ENCODE data around the gene PRR7.
A peak's percentile ranks its signal among the peaks of the same experiment; 100 is the strongest.
"Not testable (repeated sequence)": the region's sequence is repeated elsewhere in the genome, so short reads cannot be mapped to it uniquely, and the experiment has no call there.

Gene PRR7

DNA sequence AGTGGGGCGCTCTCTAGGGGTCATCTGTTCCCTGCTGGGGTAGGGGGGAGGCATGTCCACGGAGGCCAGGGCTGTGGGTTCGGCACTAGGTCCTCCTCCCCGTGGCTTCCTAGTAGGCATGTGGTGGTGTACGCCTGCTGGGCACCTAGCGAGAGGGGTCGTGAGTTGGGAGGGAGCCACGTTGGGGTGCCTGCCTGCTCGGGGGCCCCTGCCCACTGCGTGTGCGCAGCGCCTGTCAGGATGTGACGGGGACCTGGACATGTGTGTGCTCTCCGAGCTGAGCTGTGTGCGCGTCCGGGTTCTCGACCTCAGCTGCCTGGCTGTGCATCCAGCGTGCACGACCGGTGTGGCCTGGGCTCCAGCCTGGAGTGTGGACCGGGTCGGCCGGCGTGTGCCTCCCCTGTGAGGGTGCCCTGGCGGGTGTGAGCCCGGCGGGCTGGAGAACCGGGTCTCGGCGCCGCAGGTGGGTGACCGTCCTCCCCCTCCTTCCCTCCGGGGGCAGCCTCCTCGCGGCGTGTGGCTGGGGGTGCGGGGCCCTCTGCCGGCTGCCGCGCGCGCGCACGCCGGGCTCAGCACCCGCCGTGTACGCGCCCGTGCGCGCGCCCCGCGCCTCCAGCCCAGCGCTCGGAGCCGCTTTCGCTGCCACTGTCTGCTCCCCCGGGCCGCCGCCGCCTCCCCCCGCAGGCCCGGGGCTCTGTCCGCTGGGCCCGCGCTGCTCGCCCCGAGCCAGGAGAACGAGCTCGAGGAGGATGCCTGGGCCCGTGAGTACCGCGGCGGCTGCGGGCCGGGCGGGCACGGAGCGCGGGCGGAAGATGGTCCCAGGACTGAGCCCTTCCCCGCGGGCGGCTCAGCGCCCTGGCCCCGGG, at the start of gene PRR7:
Gene PRR7, plus strand, starts transcription at position 615 of the 866 bp plus-strand sequence. CDS start 8,254 bp downstream, outside the sequence.
- no peak for DNase-seq

DNA sequence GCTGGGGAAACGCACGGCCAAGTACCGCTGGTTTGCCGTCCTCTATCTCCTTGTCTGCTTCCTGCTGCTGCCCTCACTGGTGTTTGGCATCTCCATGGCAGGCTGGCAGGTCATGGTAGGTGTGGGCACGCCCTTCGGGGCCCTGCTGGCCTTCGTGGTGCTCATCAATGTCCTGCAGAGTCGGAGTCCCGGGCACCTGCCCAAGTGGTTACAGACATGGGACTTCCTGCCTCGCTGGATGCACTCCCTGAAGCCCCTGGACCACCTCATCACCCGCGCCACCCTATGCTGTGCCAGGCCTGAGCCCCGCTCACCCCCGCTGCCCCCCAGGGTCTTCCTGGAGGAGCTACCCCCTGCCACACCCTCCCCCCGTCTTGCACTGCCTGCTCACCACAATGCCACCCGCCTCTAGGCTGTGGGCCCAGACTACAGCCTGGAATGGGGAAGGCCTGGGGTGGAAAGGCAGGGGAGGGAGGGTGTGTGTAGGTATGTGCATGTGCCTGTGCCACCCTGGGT, 48.7 kb upstream of the PRR7 start:
- DNase-seq: no peak

- DNase-seq: no peak
Observed at GRCh38 chr5:177399997-177400868, 46.4 kb upstream of the PRR7 start, which contains the start of gene PFN3. Gene PFN3, minus strand, starts transcription at chr5:177400661. Its CDS starts 85 bp downstream, at chr5:177400576.

GRCh38 chr5:177402271-177403043, 44.2 kb upstream of the PRR7 start:
- DNase-seq: peak; percentile 76

- DNase-seq: no peak
Observed at GRCh38 chr5:177403102-177403791, 43.4 kb upstream of the PRR7 start.

GRCh38 chr5:177403792-177404640, 42.6 kb upstream of the PRR7 start:
- DNase-seq: peak; percentile 36

DNA sequence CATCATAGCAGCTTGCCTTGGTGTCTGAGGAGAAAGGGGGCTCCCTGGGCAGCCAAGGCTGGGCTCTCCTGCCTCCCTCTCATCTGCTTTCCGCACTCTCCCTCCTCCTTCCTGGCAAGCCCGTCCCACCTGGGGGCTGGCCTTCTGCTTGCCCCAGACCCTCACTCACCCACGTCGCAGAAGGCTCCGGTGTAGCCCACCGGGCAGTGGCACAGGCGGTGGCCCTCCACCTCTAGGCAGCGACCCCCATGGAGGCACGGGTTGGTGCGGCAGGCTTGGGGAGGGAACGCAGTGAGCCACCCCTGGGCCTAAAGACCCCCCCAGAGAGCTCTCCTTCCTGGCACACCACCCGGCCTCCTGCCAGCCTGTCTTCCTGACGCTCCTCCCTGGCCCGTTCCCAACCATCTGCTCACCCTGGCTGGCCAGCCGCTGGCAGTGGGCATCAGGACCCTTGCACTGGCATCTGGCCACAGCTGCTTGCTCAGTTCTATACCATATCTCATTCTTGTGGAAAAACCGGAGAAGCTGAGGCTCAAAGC, 41.9 kb upstream of the PRR7 start:
- no peak for DNase-seq

GRCh38 chr5:177405312-177405711, 41.3 kb upstream of the PRR7 start:
- DNase-seq: no peak

DNA sequence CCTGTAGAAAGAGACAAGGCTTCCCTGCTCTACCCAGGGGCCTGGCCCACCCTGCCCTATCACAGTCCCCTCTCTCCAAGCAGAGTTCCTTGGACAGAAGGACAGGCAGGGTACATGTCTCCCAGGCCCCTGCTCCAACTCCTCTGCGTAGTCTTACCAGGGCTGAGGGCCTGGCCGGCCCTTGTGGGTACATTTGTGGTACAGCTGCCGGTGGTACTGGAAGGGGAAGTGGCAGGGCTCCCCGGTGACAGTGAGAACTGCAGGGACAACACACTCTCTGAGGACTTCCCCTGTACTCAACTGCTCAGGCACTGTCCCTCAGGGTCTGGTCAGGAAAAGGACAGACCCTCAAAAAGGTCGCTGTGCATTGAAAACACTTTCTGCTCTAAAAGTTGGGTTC, 40.8 kb upstream of the PRR7 start:
- DNase-seq: no peak

- DNase-seq: no peak
Observed at GRCh38 chr5:177409043-177409801, 37.4 kb upstream of the PRR7 start, which contains the start of gene F12. Gene F12, minus strand, starts transcription at chr5:177409564. Its CDS starts 37 bp downstream, at chr5:177409527.

DNA sequence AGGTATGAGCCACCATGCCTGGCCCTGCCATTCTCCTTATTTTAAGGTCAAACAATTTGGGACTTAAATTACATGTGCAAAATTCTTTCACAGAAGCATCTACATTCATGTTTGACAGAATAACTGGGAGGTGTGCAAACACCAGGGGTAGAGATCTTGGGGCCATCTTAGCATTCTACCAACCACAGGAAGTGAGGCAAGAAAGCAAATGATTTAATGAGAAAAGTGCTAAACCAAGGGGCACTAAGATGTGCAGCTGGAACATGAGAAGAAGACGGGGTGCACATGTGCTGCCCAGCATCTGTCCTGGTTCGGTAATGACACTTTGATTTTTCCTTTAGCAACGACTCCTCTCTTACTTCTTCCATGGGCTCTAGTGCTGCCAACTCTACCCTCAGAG, 36.0 kb upstream of the PRR7 start:
- DNase-seq: no peak

DNA sequence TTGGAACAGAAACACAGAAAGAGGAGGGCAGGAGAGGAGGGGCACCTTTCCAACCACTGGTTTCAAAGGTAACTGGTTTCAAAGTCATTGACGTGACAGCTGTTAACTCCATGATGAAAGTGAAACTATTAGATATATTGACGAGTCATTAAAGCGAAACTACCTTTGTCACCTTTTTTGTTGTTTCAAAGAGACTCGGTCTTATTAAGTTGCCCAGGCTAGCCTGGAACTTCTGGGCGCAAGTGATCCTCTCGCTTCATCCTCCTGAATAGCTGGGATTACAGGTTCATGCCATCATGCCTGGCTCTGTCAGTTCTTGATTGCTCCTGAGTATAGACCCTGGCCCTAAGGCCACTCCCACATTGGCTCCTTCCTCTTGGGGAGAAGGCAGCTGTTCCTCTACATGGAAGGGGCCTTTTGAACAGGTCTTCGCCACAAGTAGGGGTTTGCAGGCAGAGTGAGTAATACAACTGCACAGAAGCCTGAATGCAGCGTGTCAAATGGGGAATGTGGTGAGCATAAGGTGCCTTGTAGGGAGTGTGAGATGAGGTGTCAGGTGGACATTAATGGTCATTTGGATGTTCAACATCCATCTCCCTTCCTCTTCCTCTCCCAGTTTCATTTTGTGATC, 33.9 kb upstream of the PRR7 start:
- DNase-seq: no peak

DNA sequence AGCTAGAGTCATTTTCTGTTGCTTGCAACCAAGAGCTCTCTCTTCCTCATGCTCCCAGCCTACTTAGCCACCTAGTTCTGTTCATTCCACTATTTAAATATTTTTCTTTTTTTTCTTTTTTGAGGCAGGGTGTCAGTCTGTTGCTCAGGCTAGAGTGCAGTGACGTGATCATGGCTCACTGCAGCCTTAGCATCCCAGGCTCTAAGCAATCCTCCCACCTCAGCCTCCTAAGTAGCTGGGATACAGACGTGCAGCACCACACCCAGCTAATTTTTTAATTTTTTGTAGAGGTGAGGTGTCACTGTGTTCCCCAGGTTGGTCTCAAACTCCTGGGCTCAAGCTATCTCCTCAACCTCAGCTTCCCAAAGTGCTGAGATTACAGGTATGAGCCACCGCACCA, 32.1 kb upstream of the PRR7 start:
- DNase-seq: no peak

DNA sequence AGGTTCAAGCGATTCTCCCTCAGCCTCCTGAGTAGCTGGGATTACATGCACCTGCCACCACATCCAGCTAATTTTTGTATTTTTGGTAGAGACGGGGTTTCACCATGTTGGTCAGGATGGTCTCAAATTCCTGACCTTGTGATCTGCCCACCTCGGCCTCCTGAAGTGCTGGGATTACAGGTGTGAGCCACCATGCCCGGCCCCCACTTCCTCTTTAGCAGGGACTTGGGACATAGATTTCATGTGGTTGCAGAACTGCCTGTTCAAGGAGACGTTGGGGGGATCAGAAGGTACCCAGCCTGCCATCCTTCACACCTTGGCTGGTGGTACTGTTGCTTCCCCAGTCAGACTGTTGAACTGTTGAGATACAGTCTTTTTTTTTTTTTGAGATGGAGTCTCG, 29.5 kb upstream of the PRR7 start:
- DNase-seq: not testable (repeated sequence)

- no peak for DNase-seq
Observed at GRCh38 chr5:177419046-177419445, 27.6 kb upstream of the PRR7 start.

GRCh38 chr5:177420472-177420871, 26.1 kb upstream of the PRR7 start:
- not testable (repeated sequence) for DNase-seq

GRCh38 chr5:177421062-177421798, 25.4 kb upstream of the PRR7 start:
- DNase-seq: no peak

DNA sequence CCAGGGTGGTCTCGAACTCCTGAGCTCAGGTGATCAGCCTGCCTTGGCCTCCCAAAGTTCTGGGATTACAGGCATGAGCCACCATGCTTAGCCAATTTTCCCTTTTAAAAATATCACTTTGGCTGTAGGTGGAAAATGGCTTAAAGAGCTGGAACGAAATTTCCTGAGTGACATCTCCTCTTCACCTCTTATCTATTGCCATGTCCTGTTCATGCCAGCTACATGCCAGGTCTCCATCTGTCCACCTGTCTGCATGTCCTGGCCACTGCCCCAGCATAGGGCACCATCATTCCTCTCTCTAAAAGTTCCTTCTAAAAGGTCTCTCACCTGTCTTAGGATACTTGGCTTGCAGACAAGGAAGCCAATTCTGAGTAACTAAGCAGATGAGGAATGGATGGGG, 22.9 kb upstream of the PRR7 start:
- DNase-seq: no peak
